Naive thymus-derived CD4-positive, alpha-beta T cell (primary cell): ENCODE data around the gene ANO6. TPM values are rescaled to one million over a fixed set of nuclear protein-coding genes. Genes with fewer than 3 reads are reported as not detected.
"Not testable (repeated sequence)": the region's sequence is repeated elsewhere in the genome, so short reads cannot be mapped to it uniquely, and the experiment has no call there.

Source experiments
- ATAC-seq: fragments of 150-1000 bp; cut with Tn5 transposase; 2 replicates; pipeline ENCODE4 v1.10.0; 2021; ENCODE audit warnings: mild to moderate bottlenecking, moderate library complexity
- CTCF ChIA-PET: fragments of 350-600 bp; sonication (Branson Sonifier 250); formaldehyde crosslinking; loops from one replicate; lab custom pipeline; 2021; ENCODE audit warnings: antibody characterized with exemption; lab: Charles Lee
- POLR2A ChIA-PET: fragments of 350-600 bp; sonication (Branson Sonifier 250); formaldehyde crosslinking; loops from one replicate; lab custom pipeline; 2021; ENCODE audit warnings: antibody characterized with exemption, inconsistent platforms; lab: Charles Lee
- DNase-seq, 9 donors: peaks; one replicate each; pipeline versions ENCODE4 v3.0.0 to v3.0.0-alpha.2; 2020 to 2022; ENCODE audit warnings: mixed read lengths in 1 of 9
- H3K27ac ChIP-seq: one replicate; pipeline ENCODE4 v1.7.0; 2013; ENCODE audit warnings: mild to moderate bottlenecking, low read depth, low read length, moderate library complexity
- H3K27me3 ChIP-seq, 2 donors: one replicate each; pipeline ENCODE4 v1.7.0; 2013; ENCODE audit warnings: low read length in 2 of 2, mild to moderate bottlenecking in 2 of 2, moderate library complexity in 2 of 2; ENCODE audit not compliant: control insufficient read depth in 2 of 2, insufficient read depth in 2 of 2
- H3K36me3 ChIP-seq, 3 experiments: 1 replicate in 2 of 3; 2 replicates in 1 of 3; pipeline ENCODE4 v1.7.0; 2013; ENCODE audit warnings: low read length in 3 of 3, mild to moderate bottlenecking in 3 of 3, moderate library complexity in 1 of 3; ENCODE audit not compliant: insufficient read depth in 3 of 3, control insufficient read depth in 2 of 3
- H3K4me1 ChIP-seq, 2 donors: one replicate each; pipeline ENCODE4 v1.7.0; 2013; ENCODE audit warnings: low read length in 2 of 2, mild to moderate bottlenecking in 2 of 2, moderate library complexity in 1 of 2; ENCODE audit not compliant: control insufficient read depth in 2 of 2, insufficient read depth in 2 of 2
- H3K4me3 ChIP-seq: 2 replicates; pipeline ENCODE4 v1.7.0; 2013; ENCODE audit warnings: mild to moderate bottlenecking, low read length
- H3K9me3 ChIP-seq, 3 experiments: 1 replicate in 2 of 3; 2 replicates in 1 of 3; pipeline ENCODE4 v1.7.0; 2013; ENCODE audit warnings: low read length in 3 of 3; ENCODE audit not compliant: control insufficient read depth in 2 of 3
- H3K27ac Mint-ChIP-seq, 9 donors: one replicate each; pipeline ENCODE4 v1.8.0; 2020 to 2022; ENCODE audit warnings: mixed read lengths in 9 of 9, mild to moderate bottlenecking in 8 of 9, moderate library complexity in 5 of 9, inconsistent platforms in 2 of 9
- H3K27me3 Mint-ChIP-seq, 5 donors: one replicate each; pipeline ENCODE4 v1.8.0; 2021 to 2022; ENCODE audit warnings: mixed read lengths in 5 of 5, mild to moderate bottlenecking in 1 of 5
- H3K36me3 Mint-ChIP-seq, 5 donors: one replicate each; pipeline ENCODE4 v1.8.0; 2020 to 2022; ENCODE audit warnings: mixed read lengths in 5 of 5, mild to moderate bottlenecking in 3 of 5, inconsistent platforms in 1 of 5
- H3K4me1 Mint-ChIP-seq, 7 donors: one replicate each; pipeline ENCODE4 v1.8.0; 2020 to 2022; ENCODE audit warnings: mixed read lengths in 7 of 7, mild to moderate bottlenecking in 3 of 7, inconsistent platforms in 1 of 7
- H3K4me3 Mint-ChIP-seq, 10 donors: one replicate each; pipeline ENCODE4 v1.8.0; 2020 to 2022; ENCODE audit warnings: mild to moderate bottlenecking in 10 of 10, mixed read lengths in 10 of 10, moderate library complexity in 6 of 10, inconsistent platforms in 2 of 10
- H3K9me3 Mint-ChIP-seq, 11 donors: one replicate each; pipeline ENCODE4 v1.8.0; 2020 to 2022; ENCODE audit warnings: mixed read lengths in 11 of 11, mild to moderate bottlenecking in 4 of 11, inconsistent platforms in 1 of 11, moderate library complexity in 1 of 11
- intact Hi-C, 2 donors: fragments of 100-400 bp; cut with micrococcal nuclease; formaldehyde crosslinking; loops; one replicate each; pipeline ENCODE4 v1.15.1; 2023
- polyA plus RNA-seq, 2 donors: library from polyadenylated mRNA; unstranded; fragments of 300-500 nt; fragmentation: Illumina TruSeq; gene quantifications; one replicate each; pipeline ENCODE4 v1.2.3, GENCODE V29; 2021
- total RNA-seq, 6 experiments: library from RNA in 5 of 6; stranded (reverse) in 5 of 6; gene quantifications; 1 replicate in 5 of 6; 2 replicates in 1 of 6; pipeline ENCODE4 v1.2.3 and lab custom pipeline; 2021 to 2026

The ANO6 gene
- total and polyA plus RNA-seq, 7 experiments from 2014 or later, result 15.1 to 29.7 (median 23.7) TPM

DNA sequence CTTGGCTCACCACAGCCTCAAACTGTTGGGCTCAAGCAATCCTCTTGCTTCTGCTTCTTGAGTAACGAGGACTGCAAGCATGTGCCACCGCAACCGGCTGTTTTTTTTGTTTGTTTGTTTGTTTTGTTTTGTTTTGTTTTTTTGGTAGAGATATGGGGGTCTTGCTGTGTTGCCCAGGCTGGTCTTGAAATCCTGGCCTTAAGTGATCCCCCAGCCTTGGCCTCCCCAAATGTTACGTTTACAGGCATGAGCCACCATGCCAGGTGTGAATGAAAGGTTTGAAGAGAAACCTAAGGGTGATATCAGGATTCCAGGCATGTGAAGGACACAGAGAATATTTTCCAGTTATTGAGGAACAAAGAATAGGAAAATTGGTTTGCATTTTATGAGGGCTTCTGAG lies 45.0 kb downstream of the ANO6 start:
- Histone ChIP-seq H3K9me3 (no peaks in the 10 kb centered on the region), H3K36me3 (no peaks in the 10 kb centered on the region), H3K4me1 (no peaks in the 10 kb centered on the region), H3K27ac (no peak overlapping the region), H3K27me3 (no peaks in the 10 kb centered on the region), H3K4me3 (no peak overlapping the region)
- intact Hi-C loops, result no loop called here
- peaks cover 16 to 53% (median 43%) of the 10 kb centered on the region in 7 donors for H3K4me1 Mint-ChIP-seq
- ChIA-PET CTCF (no interaction called here), POLR2A (no interaction called here)
- no peak for ATAC-seq
- no peaks in the 10 kb centered on the region for H3K9me3 Mint-ChIP-seq
- H3K4me3 Mint-ChIP-seq, result peak overlapping the region in 1 of 10 donors; percentile 16
- no peak for DNase-seq
- H3K27ac Mint-ChIP-seq, result no peak overlapping the region
- H3K27me3 Mint-ChIP-seq, result no peaks in the 10 kb centered on the region
- peaks cover 0 to 19% (median 5%) of the 10 kb centered on the region in 5 donors for H3K36me3 Mint-ChIP-seq

DNA sequence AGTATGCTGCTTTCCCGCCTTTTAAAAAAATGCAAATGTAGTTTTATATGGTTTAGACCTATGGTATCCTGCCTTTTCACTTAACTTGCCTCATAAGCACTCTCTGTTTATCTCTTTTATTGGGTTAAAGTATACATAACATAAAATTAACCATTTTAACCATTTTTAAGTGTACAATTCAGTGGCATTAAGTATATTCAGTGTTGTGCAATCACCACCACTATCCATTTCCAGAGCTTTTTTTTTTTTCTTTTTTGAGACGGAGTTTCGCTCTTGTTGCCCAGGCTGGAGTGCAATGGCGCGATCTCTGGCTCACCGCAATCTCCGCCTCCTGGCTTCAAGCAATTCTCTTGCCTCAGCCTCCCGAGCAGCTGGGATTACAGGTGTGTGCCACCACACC lies 46.3 kb downstream of the ANO6 start:
- H3K27ac ChIP-seq, H3K27me3 ChIP-seq, H3K4me3 Mint-ChIP-seq, H3K4me1 ChIP-seq, DNase-seq, ATAC-seq, H3K4me3 ChIP-seq, H3K9me3 Mint-ChIP-seq, H3K27ac Mint-ChIP-seq, H3K9me3 ChIP-seq, CTCF ChIA-PET, H3K36me3 ChIP-seq, H3K27me3 Mint-ChIP-seq, intact Hi-C loops: not testable (repeated sequence)
- Mint-ChIP-seq H3K4me1 (peaks cover 13 to 48% (median 42%) of the 10 kb centered on the region in 7 donors), H3K36me3 (peaks cover 0 to 18% (median 5%) of the 10 kb centered on the region in 5 donors)
- POLR2A ChIA-PET, result interaction anchor here (0.6 kb wide), 1 partner anchor 26 kb away, joined by 5 read pairs; no protein-coding TSS in a partner anchor

DNA sequence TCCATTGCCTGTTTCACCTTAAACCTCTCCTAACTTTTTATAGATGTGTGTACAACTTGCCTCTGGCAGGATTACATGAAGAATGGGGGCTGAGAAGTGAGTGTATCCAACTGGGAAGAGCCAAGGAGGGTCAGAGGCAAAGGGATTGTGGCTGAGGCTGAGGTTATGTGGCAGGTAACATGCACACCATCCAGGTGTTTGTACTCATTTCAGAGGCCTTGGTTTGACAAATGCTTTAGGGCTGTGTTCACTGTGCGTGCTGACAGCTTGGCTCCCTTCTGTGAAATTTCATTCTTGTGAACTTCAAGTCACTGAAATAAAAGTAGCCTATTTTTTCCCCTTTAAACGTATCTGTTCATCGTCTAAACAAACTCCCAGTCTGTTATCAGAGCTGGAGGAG lies 47.7 kb downstream of the ANO6 start:
- peaks cover 12 to 46% (median 34%) of the 10 kb centered on the region in 7 donors for H3K4me1 Mint-ChIP-seq
- no peaks in the 10 kb centered on the region for H3K9me3 Mint-ChIP-seq
- no peak for ATAC-seq
- peaks cover 0 to 15% (median 5%) of the 10 kb centered on the region in 5 donors for H3K36me3 Mint-ChIP-seq
- Histone ChIP-seq H3K27me3 (no peaks in the 10 kb centered on the region), H3K9me3 (no peaks in the 10 kb centered on the region), H3K4me3 (no peak overlapping the region), H3K36me3 (no peaks in the 10 kb centered on the region), H3K27ac (no peak overlapping the region), H3K4me1 (no peaks in the 10 kb centered on the region)
- H3K27ac Mint-ChIP-seq, result no peak overlapping the region
- H3K4me3 Mint-ChIP-seq, result no peak overlapping the region
- ChIA-PET CTCF (no interaction called here), POLR2A (no interaction called here)
- no peaks in the 10 kb centered on the region for H3K27me3 Mint-ChIP-seq
- intact Hi-C loops, result no loop called here
- DNase-seq, result no peak

DNA sequence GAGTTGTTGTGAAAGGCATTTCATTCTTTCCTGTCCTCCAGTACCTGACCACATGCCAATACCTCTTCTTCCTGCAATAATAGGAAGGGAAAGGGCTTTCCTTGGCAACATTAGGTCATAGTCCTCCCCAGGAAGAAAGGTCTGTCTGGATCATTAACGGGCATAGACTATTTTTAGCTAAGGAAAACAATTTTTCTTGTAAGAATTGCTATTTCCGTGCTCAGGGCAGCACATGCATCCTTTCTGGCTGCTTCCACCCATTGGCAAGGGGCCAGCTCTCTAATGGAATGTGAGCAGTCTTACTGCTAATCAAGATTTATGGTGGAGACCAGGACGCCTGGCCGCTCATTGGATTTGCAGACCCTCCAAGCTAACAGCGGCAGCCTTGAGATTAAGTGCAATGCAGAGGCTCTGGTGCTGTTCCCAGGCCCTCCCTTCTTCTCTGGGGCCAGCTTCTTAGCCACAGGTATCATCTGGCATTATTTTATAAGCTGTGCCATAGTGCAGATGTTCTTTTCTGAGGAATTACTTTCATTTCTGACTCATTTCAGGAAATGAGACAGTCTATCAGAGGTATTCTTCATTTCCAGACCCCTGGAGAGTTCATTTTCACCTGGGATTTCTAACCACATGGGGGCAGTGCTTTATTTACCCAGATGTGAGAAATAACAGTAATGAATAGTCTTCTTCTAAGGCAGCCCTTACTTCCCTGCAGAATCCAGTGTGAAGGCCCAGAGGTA lies 52.9 kb downstream of the ANO6 start:
- ChIA-PET POLR2A (no interaction called here), CTCF (no interaction called here)
- Histone ChIP-seq H3K9me3 (no peaks in the 10 kb centered on the region), H3K27me3 (no peaks in the 10 kb centered on the region), H3K27ac (no peak overlapping the region), H3K4me3 (no peak overlapping the region), H3K4me1 (no peaks in the 10 kb centered on the region), H3K36me3 (no peaks in the 10 kb centered on the region)
- Mint-ChIP-seq H3K36me3 (peaks cover 0 to 24% (median 9%) of the 10 kb centered on the region in 5 donors), H3K9me3 (no peaks in the 10 kb centered on the region), H3K27ac (peak overlapping the region in 3 of 9 donors; percentile 23 to 27 (median 24)), H3K4me1 (peaks cover 6 to 35% (median 24%) of the 10 kb centered on the region in 7 donors), H3K27me3 (no peaks in the 10 kb centered on the region), H3K4me3 (no peak overlapping the region)
- intact Hi-C loops, result no loop called here
- DNase-seq (peak in 1 of 9 donors; percentile 2), ATAC-seq (no peak)

DNA sequence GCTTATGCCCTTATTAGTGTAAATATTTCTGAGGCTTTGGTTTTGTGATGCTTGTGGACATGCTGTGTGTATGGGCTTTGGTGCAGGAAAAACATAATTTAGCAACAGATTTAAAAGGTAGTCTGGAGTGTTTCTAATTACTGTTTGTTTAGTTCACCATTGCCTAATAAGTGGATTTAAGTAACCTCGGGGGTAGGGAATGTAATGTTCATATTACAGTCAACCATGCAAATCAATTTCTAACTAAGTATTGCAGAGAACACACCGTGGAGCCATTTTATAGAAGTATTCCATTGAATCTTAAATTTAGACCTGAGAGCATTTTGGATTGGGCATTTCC lies 53.5 kb downstream of the ANO6 start:
- H3K27me3 ChIP-seq, result no peaks in the 10 kb centered on the region
- Mint-ChIP-seq H3K9me3 (no peaks in the 10 kb centered on the region), H3K27ac (no peak overlapping the region), H3K36me3 (peaks cover 0 to 18% (median 9%) of the 10 kb centered on the region in 5 donors), H3K27me3 (no peaks in the 10 kb centered on the region), H3K4me3 (no peak overlapping the region), H3K4me1 (peaks cover 6 to 32% (median 24%) of the 10 kb centered on the region in 7 donors)
- no peaks in the 10 kb centered on the region for H3K4me1 ChIP-seq
- DNase-seq (no peak), ATAC-seq (no peak)
- no peaks in the 10 kb centered on the region for H3K9me3 ChIP-seq
- intact Hi-C loops, result no loop called here
- ChIA-PET POLR2A (no interaction called here), CTCF (interaction anchor here (0.7 kb wide), 1 partner anchor 119 kb away, joined by 3 read pairs; no protein-coding TSS in a partner anchor)
- no peak overlapping the region for H3K27ac ChIP-seq
- no peaks in the 10 kb centered on the region for H3K36me3 ChIP-seq
- H3K4me3 ChIP-seq, result no peak overlapping the region

DNA sequence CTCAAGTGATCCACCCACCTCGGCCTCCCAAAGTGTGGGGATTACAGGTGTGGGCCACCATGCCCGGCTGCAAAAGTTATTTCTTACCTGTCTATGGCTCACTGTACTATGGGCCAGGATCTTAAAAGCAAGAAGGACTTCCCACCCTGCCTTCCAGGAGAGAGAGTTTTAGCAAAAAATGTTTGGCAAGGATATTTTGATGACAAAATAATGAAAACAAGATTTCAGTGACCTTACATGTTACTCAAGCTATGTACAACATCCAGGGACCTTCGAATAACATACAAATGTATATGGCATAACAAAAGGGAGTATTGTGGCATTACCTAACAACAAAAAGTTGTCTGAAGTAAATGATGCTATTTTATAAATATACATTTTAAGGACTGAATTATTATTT lies 55.1 kb downstream of the ANO6 start:
- Histone ChIP-seq H3K9me3 (no peaks in the 10 kb centered on the region), H3K4me3 (no peak overlapping the region), H3K4me1 (no peaks in the 10 kb centered on the region), H3K36me3 (no peaks in the 10 kb centered on the region), H3K27ac (no peak overlapping the region), H3K27me3 (no peaks in the 10 kb centered on the region)
- Mint-ChIP-seq H3K27ac (no peak overlapping the region), H3K4me1 (peaks cover 6 to 32% (median 19%) of the 10 kb centered on the region in 7 donors), H3K9me3 (no peaks in the 10 kb centered on the region), H3K36me3 (peaks cover 0 to 18% (median 9%) of the 10 kb centered on the region in 5 donors), H3K4me3 (no peak overlapping the region), H3K27me3 (no peaks in the 10 kb centered on the region)
- ChIA-PET POLR2A (interaction anchor here (0.7 kb wide), 1 partner anchor 141 kb away, joined by 3 read pairs; no protein-coding TSS in a partner anchor), CTCF (no interaction called here)
- intact Hi-C loops, result no loop called here
- no peak for ATAC-seq
- no peak for DNase-seq
